Fibroblast of the aortic adventitia (primary cell): ENCODE results near the gene MYRFL. TPM values are rescaled to one million over a fixed set of nuclear protein-coding genes. Genes with fewer than 3 reads are reported as not detected.

ENCODE experiments used
- DNase-seq: peaks from one replicate; pipeline ENCODE4 v3.0.0-alpha.2; 2010; ENCODE audit warnings: low read depth
- H3K4me3 ChIP-seq: 2 replicates; pipeline ENCODE4 v1.5.1; 2011; ENCODE audit warnings: low read depth, mild to moderate bottlenecking, control low read depth, low read length, moderate library complexity
- total RNA-seq: library from RNA; depleted of rRNA; stranded (reverse); fragments of >200 nt; gene quantifications from 2 replicates; pipeline ENCODE4 v1.2.3, GENCODE V29; 2012; ENCODE audit warnings: low replicate concordance
- TF ChIP-seq, protein P1 (sequence below): IDR thresholded peaks from 2 replicates; pipeline ENCODE4 v1.5.1; 2011; ENCODE audit warnings: mild to moderate bottlenecking, low read length, control low read depth, inconsistent platforms; ENCODE audit not compliant: insufficient read depth

MYRFL gene
- total RNA-seq, 1 donor = not detected

DNA sequence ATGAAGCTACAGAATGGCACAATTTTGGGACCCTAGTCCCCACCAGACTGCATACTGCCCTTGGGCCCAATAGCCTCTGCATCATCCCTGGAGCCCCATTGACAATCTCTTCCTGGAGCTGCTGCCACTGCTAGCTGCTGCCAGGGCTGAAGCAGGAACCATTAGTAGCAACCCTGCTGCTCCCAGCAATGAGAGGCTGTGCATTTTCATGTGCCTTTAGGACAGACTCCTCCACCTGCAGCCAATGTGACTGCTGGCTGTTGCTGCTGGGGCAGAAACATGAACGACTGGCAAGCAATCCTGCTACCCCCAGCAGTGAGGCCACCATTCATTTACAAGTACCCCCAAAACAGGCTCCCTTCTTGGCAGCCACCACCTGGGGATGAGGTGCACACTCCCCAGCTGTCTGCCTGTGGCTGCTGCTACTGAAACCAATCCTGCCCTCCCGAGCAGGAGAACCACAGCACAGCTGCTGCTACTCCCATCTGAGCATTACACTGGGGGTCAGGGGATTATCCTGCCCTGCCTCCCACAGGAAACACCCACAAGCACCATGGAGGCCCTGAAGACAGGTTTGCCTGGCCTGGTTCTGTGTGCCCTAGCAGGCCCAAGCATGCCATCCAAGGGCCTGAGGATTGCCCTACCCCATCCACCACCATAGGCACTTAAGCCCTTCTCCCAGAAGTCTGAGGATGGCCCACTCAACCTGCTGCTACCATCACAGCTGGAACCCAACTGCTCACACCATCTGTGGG is 181.0 kb downstream of the MYRFL start:
- DNase-seq = no peak
- TF ChIP-seq, protein P1, sequence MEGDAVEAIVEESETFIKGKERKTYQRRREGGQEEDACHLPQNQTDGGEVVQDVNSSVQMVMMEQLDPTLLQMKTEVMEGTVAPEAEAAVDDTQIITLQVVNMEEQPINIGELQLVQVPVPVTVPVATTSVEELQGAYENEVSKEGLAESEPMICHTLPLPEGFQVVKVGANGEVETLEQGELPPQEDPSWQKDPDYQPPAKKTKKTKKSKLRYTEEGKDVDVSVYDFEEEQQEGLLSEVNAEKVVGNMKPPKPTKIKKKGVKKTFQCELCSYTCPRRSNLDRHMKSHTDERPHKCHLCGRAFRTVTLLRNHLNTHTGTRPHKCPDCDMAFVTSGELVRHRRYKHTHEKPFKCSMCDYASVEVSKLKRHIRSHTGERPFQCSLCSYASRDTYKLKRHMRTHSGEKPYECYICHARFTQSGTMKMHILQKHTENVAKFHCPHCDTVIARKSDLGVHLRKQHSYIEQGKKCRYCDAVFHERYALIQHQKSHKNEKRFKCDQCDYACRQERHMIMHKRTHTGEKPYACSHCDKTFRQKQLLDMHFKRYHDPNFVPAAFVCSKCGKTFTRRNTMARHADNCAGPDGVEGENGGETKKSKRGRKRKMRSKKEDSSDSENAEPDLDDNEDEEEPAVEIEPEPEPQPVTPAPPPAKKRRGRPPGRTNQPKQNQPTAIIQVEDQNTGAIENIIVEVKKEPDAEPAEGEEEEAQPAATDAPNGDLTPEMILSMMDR = no peak
- H3K4me3 ChIP-seq = no peak overlapping the region

DNA sequence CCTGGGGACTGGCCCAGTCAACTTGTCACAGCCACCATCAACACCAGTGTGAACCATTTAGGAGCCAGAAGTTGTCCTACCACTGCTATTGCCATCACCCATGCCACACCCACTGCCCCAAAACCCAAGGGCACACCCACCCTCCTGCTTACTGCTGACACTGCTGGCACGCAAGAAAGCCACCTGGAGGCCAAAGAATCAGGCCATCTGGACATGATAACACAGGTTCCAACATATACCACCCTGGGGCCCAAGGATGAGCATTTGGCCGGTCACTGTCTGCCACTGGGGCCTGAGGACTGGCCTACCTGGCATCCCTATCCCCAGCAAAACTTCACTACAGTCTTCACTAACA is 181.6 kb downstream of the MYRFL start:
- no peak overlapping the region for H3K4me3 ChIP-seq
- no peak for DNase-seq
- TF ChIP-seq, protein P1 = no peak

DNA sequence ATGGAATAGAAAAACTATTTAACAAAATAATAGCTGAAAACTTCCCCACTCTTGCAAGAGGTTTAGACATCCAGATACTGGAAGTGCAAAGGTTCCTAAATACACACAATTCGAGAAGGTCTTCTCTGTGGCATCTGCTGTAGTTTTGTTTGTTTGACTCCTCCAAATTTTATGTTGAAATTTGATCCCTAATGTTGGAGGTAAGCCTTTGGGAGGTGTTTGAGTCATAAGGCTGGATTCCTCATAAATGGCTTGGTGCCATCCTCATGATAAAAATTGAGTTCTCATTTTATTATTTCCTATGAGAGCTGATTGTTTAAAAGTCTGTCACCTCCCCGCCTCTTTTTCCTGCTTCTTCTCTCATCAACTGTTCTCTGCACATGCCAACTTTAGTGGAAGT is 182.7 kb downstream of the MYRFL start:
- TF ChIP-seq, protein P1 = no peak
- peak; percentile 36 for DNase-seq
- H3K4me3 ChIP-seq = no peak overlapping the region

Other genes with a start within 250 kb of the MYRFL start
- gene CCT2, start 239.8 kb upstream of the MYRFL start, total RNA-seq = 114 and 228 TPM in 2 replicates
- not detected in 2 replicates for gene LRRC10, start 214.3 kb upstream of the MYRFL start, total RNA-seq
- gene BEST3, start 125.9 kb upstream of the MYRFL start, total RNA-seq = not detected in 2 replicates
- gene RAB3IP, start 86.4 kb upstream of the MYRFL start, total RNA-seq = 1.6 and 4.8 TPM in 2 replicates